22Rv1 (cell line): ENCODE results near the gene THBD.

Experiments
- CTCF ChIP-seq: fragments of 450-650 bp; IDR thresholded peaks from 2 replicates; pipeline ENCODE4 v1.5.1; 2017; ENCODE audit warnings: mild to moderate bottlenecking
- ZFX ChIP-seq: fragments of 450-650 bp; IDR thresholded peaks from 2 replicates; pipeline ENCODE4 v1.6.1; 2017; ENCODE audit warnings: antibody characterized with exemption, borderline replicate concordance

- TF ChIP-seq CTCF (no peak), ZFX (no peak)
Measured at GRCh38 chr20:23009636-23010035, 39.8 kb downstream of the THBD start.
